A549 (cell line): ENCODE data around the gene HBS1L.

Experiments used
- BHLHE40 ChIP-seq: IDR thresholded peaks from 2 replicates; pipeline ENCODE4 v1.6.1; 2012; ENCODE audit warnings: low read depth, low read length, inconsistent platforms
- CHD2 ChIP-seq: fragments of 150-350 bp; IDR thresholded peaks from 2 replicates; pipeline ENCODE4 v1.6.1; 2014; ENCODE audit warnings: low read length; ENCODE audit not compliant: partially characterized antibody
- CTCF ChIP-seq: fragments of >200 bp; sonication (Bioruptor Twin); formaldehyde crosslinking; IDR thresholded peaks from 3 replicates; pipeline ENCODE4 v1.5.1; 2016
- ELK1 ChIP-seq: fragments of 150-350 bp; IDR thresholded peaks from 2 replicates; pipeline ENCODE4 v1.6.1; 2014; ENCODE audit warnings: low read depth, mild to moderate bottlenecking, low read length
- EP300 ChIP-seq, 2 experiments: fragments of >200 bp; sonication (Bioruptor Twin); formaldehyde crosslinking; IDR thresholded peaks; 2 replicates in 1 of 2; 3 replicates in 1 of 2; pipeline ENCODE4 v1.6.1; 2016 to 2017
- HDAC2 ChIP-seq: fragments of 200-600 bp; sonication (generic); IDR thresholded peaks from 2 replicates; pipeline ENCODE4 v1.6.1; 2016
- POLR2A ChIP-seq: IDR thresholded peaks from 2 replicates; pipeline ENCODE4 v1.6.1; 2012; ENCODE audit warnings: mild to moderate bottlenecking, low read length
- RAD21 ChIP-seq, 2 experiments: fragments of >200 bp in 1 of 2; sonication (Bioruptor Twin) in 1 of 2; formaldehyde crosslinking in 1 of 2; IDR thresholded peaks in 1 of 2; conservative IDR thresholded peaks in 1 of 2; 2 replicates in 1 of 2; 3 replicates in 1 of 2; pipeline ENCODE4 v1.6.1; 2012 to 2018; ENCODE audit warnings: inconsistent platforms in 1 of 2
- REST ChIP-seq: fragments of 200-600 bp; sonication (generic); IDR thresholded peaks from 2 replicates; pipeline ENCODE4 v1.6.1; 2016; ENCODE audit warnings: antibody characterized with exemption, mild to moderate bottlenecking, moderate library complexity
- RNF2 ChIP-seq: fragments of 200-600 bp; sonication (generic); IDR thresholded peaks from 2 replicates; pipeline ENCODE4 v1.6.1; 2016; ENCODE audit warnings: low read depth, mild to moderate bottlenecking, antibody characterized with exemption, moderate library complexity, borderline replicate concordance

- TF ChIP-seq CTCF: no peak
- no peak for TF ChIP-seq ELK1
- TF ChIP-seq CHD2: no peak
- TF ChIP-seq HDAC2: no peak
- TF ChIP-seq RAD21 (conservative IDR thresholded peaks at IDR 0.05 in 1 of 2, IDR thresholded peaks at IDR 0.05 in 1 of 2): no peak
- no peak for TF ChIP-seq RNF2
- TF ChIP-seq EP300 (IDR thresholded peaks at IDR 0.05): no peak
- no peak for TF ChIP-seq POLR2A
- TF ChIP-seq BHLHE40: no peak
- no peak for TF ChIP-seq REST
These were observed 32.8 kb upstream of the HBS1L start for GRCh38 chr6:135087403-135087802.
